Measurements from ENCODE around the gene TLL1. TPM values are rescaled to one million over a fixed set of nuclear protein-coding genes. Genes with fewer than 3 reads are reported as not detected.
A peak's percentile ranks its signal among the peaks of the same experiment; 100 is the strongest.

The TLL1 gene
- total and polyA plus RNA-seq, 2 donors (not counting 3 experiments of a cell fraction or from before 2014, with no cell fraction given) = 0.41 to 1.4 TPM

DNA sequence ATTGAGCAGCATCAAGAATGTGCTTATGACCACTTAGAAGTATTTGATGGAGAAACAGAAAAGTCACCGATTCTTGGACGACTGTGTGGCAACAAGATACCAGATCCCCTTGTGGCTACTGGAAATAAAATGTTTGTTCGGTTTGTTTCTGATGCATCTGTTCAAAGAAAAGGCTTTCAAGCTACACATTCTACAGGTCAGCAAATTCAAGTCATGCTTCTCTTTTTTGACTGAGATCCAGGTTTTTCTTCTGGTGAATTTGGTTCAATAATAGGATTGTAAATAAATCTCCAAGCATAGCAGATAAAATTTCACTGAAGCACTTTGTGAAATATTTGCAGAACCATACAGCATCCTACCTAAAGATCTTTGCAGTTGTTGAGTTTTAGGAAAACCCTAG lies 218.1 kb downstream of the TLL1 start:
- no peak for FAIRE-seq

More for the DNA sequence above, 218.1 kb downstream of the TLL1 start:
- Histone ChIP-seq H3K27me3 (ENCODE audit: control insufficient read depth in 2 of 2, insufficient read depth in 2 of 2, low read length in 2 of 2) (no peaks in the 10 kb centered on the region), H3K9me1 (replicated peaks; ENCODE audit: control insufficient read depth, extremely low read depth, insufficient read depth, low read length) (no peaks in the 10 kb centered on the region), H3K9ac (replicated peaks; ENCODE audit: extremely low read depth, insufficient read depth, low read length) (no peak overlapping the region), H3K4me1 (ENCODE audit: control insufficient read depth, extremely low read depth, insufficient read depth, low read length) (no peaks in the 10 kb centered on the region), H3K27ac (ENCODE audit: insufficient read depth, low read depth, low read length) (no peak overlapping the region), H2AFZ (ENCODE audit: low read depth, low read length) (peak overlapping the region; percentile 21), H3K36me3 (ENCODE audit: control insufficient read depth in 2 of 2, extremely low read depth in 1 of 2, insufficient read depth in 2 of 2, low read length in 2 of 2) (no peaks in the 10 kb centered on the region), H3K4me2 (ENCODE audit: insufficient read depth, low read length) (no peak overlapping the region), H3K4me3 (replicated peaks in 1 of 3; ENCODE audit: insufficient read depth in 1 of 3, low read depth in 1 of 3, low read length in 3 of 3) (no peak overlapping the region), H4K20me1 (replicated peaks; ENCODE audit: control insufficient read depth, extremely low read depth, insufficient read depth, low read length) (no peaks in the 10 kb centered on the region), H3K79me2 (ENCODE audit: control insufficient read depth, insufficient read depth, low read length) (no peaks in the 10 kb centered on the region), H3K9me3 (replicated peaks; ENCODE audit: control insufficient read depth, insufficient read depth, low read length) (no peaks in the 10 kb centered on the region)
- ChIA-PET CTCF (interaction anchor here (0.9 to 2.2 kb wide), 10 partner anchors 185 to 598 kb away, joined by 3 to 82 read pairs (median 8); partner anchors contain the start of gene TLL1), POLR2A (no interaction called here)
- dilution Hi-C loops (cut with MboI; ENCODE audit: extremely low pct_ligation_motif_present, low sequenced_read_pairs) (no loop called here), intact Hi-C loops (cut with micrococcal nuclease) (loop anchor here (10.0 kb wide), 2 partner anchors 716 to 956 kb away; partner anchors contain the start of gene CPE)
- no peak for DNase-seq (ENCODE audit: low read depth, low spot score)
- no TSS peak for BruUV-seq (replicated peaks)
- TF ChIP-seq, protein P1, sequence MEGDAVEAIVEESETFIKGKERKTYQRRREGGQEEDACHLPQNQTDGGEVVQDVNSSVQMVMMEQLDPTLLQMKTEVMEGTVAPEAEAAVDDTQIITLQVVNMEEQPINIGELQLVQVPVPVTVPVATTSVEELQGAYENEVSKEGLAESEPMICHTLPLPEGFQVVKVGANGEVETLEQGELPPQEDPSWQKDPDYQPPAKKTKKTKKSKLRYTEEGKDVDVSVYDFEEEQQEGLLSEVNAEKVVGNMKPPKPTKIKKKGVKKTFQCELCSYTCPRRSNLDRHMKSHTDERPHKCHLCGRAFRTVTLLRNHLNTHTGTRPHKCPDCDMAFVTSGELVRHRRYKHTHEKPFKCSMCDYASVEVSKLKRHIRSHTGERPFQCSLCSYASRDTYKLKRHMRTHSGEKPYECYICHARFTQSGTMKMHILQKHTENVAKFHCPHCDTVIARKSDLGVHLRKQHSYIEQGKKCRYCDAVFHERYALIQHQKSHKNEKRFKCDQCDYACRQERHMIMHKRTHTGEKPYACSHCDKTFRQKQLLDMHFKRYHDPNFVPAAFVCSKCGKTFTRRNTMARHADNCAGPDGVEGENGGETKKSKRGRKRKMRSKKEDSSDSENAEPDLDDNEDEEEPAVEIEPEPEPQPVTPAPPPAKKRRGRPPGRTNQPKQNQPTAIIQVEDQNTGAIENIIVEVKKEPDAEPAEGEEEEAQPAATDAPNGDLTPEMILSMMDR (IDR thresholded peaks at IDR 0.05; ENCODE audit: extremely low read depth in 1 of 2, insufficient read depth in 1 of 2, low read depth in 1 of 2, low read length in 2 of 2) = no peak
- no peak for TF ChIP-seq GATA2 (IDR thresholded peaks at IDR 0.05; ENCODE audit: insufficient read depth, insufficient read length, low read depth, low read length)
- TF ChIP-seq FOS (IDR thresholded peaks at IDR 0.05; ENCODE audit: borderline replicate concordance, insufficient read depth, low read length) = no peak
- TF ChIP-seq POLR2A (IDR thresholded peaks at IDR 0.05; ENCODE audit: low read depth, low read length) = no peak
- TF ChIP-seq, protein P2, sequence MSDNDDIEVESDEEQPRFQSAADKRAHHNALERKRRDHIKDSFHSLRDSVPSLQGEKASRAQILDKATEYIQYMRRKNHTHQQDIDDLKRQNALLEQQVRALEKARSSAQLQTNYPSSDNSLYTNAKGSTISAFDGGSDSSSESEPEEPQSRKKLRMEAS (IDR thresholded peaks at IDR 0.05; ENCODE audit: insufficient read depth, insufficient read length) = no peak
- no peak for TF ChIP-seq JUN (IDR thresholded peaks at IDR 0.05; ENCODE audit: borderline replicate concordance, insufficient read depth, insufficient read length, low read depth)
- TF ChIP-seq EZH2 (IDR thresholded peaks at IDR 0.05; ENCODE audit: borderline replicate concordance, low read depth, low read length, severe bottlenecking) = no peak
- no peak for TF ChIP-seq MYC (IDR thresholded peaks at IDR 0.05; ENCODE audit: low read depth, low read length)

Data from endothelial cell of umbilical vein (primary cell).